ENCODE data around the gene IL19. TPM values are rescaled to one million over a fixed set of nuclear protein-coding genes. Genes with fewer than 3 reads are reported as not detected.

The IL19 gene
- total RNA-seq, 1 donor from 2014 or later, result not detected

GRCh38 chr1:206832352-206832880 is 61.8 kb downstream of the IL19 start:
- Mint-ChIP-seq H3K27ac (ENCODE audit: unreplicated experiment) (no peak overlapping the region), H3K4me1 (ENCODE audit: unreplicated experiment) (no peaks in the 10 kb centered on the region), H3K4me3 (ENCODE audit: unreplicated experiment) (no peak overlapping the region)

GRCh38 chr1:206833106-206833680 is 62.6 kb downstream of the IL19 start:
- H3K4me1 Mint-ChIP-seq (ENCODE audit: unreplicated experiment), result no peaks in the 10 kb centered on the region
- H3K9me3 Mint-ChIP-seq (ENCODE audit: unreplicated experiment), result no peaks in the 10 kb centered on the region
- no peak for TF ChIP-seq CTCF (IDR thresholded peaks at IDR 0.05)
- peaks cover 25% of the 10 kb centered on the region for H3K27me3 Mint-ChIP-seq (ENCODE audit: unreplicated experiment)
- H3K27ac Mint-ChIP-seq (ENCODE audit: unreplicated experiment), result no peak overlapping the region
- H3K36me3 Mint-ChIP-seq (ENCODE audit: unreplicated experiment), result no peaks in the 10 kb centered on the region
- no peak for DNase-seq (ENCODE audit: extremely low spot score, unreplicated experiment)
- no peak overlapping the region for H3K4me3 Mint-ChIP-seq (ENCODE audit: unreplicated experiment)

More at GRCh38 chr1:206832352-206832880, 61.8 kb downstream of the IL19 start:
- Mint-ChIP-seq H3K27me3 (ENCODE audit: unreplicated experiment) (peaks cover 26% of the 10 kb centered on the region), H3K36me3 (ENCODE audit: unreplicated experiment) (no peaks in the 10 kb centered on the region), H3K9me3 (ENCODE audit: unreplicated experiment) (no peaks in the 10 kb centered on the region)
- TF ChIP-seq CTCF (IDR thresholded peaks at IDR 0.05), result no peak
- no peak for DNase-seq (ENCODE audit: extremely low spot score, unreplicated experiment)

- Mint-ChIP-seq H3K36me3 (ENCODE audit: unreplicated experiment) (no peaks in the 10 kb centered on the region), H3K4me3 (ENCODE audit: unreplicated experiment) (no peak overlapping the region), H3K9me3 (ENCODE audit: unreplicated experiment) (no peaks in the 10 kb centered on the region), H3K27me3 (ENCODE audit: unreplicated experiment) (peaks cover 22% of the 10 kb centered on the region), H3K4me1 (ENCODE audit: unreplicated experiment) (no peaks in the 10 kb centered on the region), H3K27ac (ENCODE audit: unreplicated experiment) (no peak overlapping the region)
- no peak for TF ChIP-seq CTCF (IDR thresholded peaks at IDR 0.05)
- DNase-seq (ENCODE audit: extremely low spot score, unreplicated experiment), result no peak
Observed at GRCh38 chr1:206833801-206834200, 63.2 kb downstream of the IL19 start.

GRCh38 chr1:206834217-206834616 is 63.6 kb downstream of the IL19 start:
- H3K27me3 Mint-ChIP-seq (ENCODE audit: unreplicated experiment), result peaks cover 22% of the 10 kb centered on the region
- H3K4me3 Mint-ChIP-seq (ENCODE audit: unreplicated experiment), result no peak overlapping the region
- no peaks in the 10 kb centered on the region for H3K4me1 Mint-ChIP-seq (ENCODE audit: unreplicated experiment)
- no peak for DNase-seq (ENCODE audit: extremely low spot score, unreplicated experiment)
- H3K9me3 Mint-ChIP-seq (ENCODE audit: unreplicated experiment), result no peaks in the 10 kb centered on the region
- H3K27ac Mint-ChIP-seq (ENCODE audit: unreplicated experiment), result no peak overlapping the region
- no peaks in the 10 kb centered on the region for H3K36me3 Mint-ChIP-seq (ENCODE audit: unreplicated experiment)
- no peak for TF ChIP-seq CTCF (IDR thresholded peaks at IDR 0.05)

GRCh38 chr1:206834711-206835110 is 64.1 kb downstream of the IL19 start:
- no peak for TF ChIP-seq CTCF (IDR thresholded peaks at IDR 0.05)
- Mint-ChIP-seq H3K4me3 (ENCODE audit: unreplicated experiment) (no peak overlapping the region), H3K27me3 (ENCODE audit: unreplicated experiment) (peaks cover 22% of the 10 kb centered on the region), H3K9me3 (ENCODE audit: unreplicated experiment) (no peaks in the 10 kb centered on the region), H3K36me3 (ENCODE audit: unreplicated experiment) (no peaks in the 10 kb centered on the region), H3K4me1 (ENCODE audit: unreplicated experiment) (peaks cover 1% of the 10 kb centered on the region), H3K27ac (ENCODE audit: unreplicated experiment) (no peak overlapping the region)
- DNase-seq (ENCODE audit: extremely low spot score, unreplicated experiment), result no peak
